Measurements from ENCODE around the gene PTPN11. TPM values are rescaled to one million over a fixed set of nuclear protein-coding genes. Genes with fewer than 3 reads are reported as not detected.

PTPN11 gene
- polyA plus RNA-seq, 1 donor (not counting 4 experiments of a cell fraction or from before 2014, with no cell fraction given) = 95.3 TPM

- Histone ChIP-seq H3K9me1 (ENCODE audit: control insufficient read depth, extremely low read depth, insufficient read depth, low read length) (no peaks in the 10 kb centered on the region), H3K4me2 (ENCODE audit: control insufficient read depth, extremely low read depth, insufficient read depth, low read depth, low read length) (no peak overlapping the region), H3K4me1 (ENCODE audit: control insufficient read depth, extremely low read depth, insufficient read depth, low read length) (no peaks in the 10 kb centered on the region), H3K79me2 (ENCODE audit: control insufficient read depth, insufficient read depth, low read length) (no peaks in the 10 kb centered on the region), H3K27ac (ENCODE audit: control insufficient read depth, insufficient read depth, low read length) (no peak overlapping the region), H2AFZ (ENCODE audit: control insufficient read depth, low read length) (no peak overlapping the region), H3K9me3 (ENCODE audit: control insufficient read depth, low read depth, low read length) (no peaks in the 10 kb centered on the region), H3K4me3 (ENCODE audit: control insufficient read depth in 2 of 3, extremely low read depth in 1 of 3, insufficient read depth in 2 of 3, low read depth in 1 of 3, low read length in 3 of 3) (no peak overlapping the region), H3K27me3 (ENCODE audit: control insufficient read depth, extremely low read depth, insufficient read depth, low read length) (no peaks in the 10 kb centered on the region), H3K36me3 (ENCODE audit: control insufficient read depth in 2 of 2, extremely low read depth in 1 of 2, insufficient read depth in 2 of 2, low read length in 2 of 2) (no peaks in the 10 kb centered on the region), H3K9ac (ENCODE audit: control insufficient read depth, extremely low read depth, insufficient read depth, low read length) (no peak overlapping the region), H4K20me1 (ENCODE audit: control insufficient read depth, extremely low read depth, insufficient read depth, low read length) (no peaks in the 10 kb centered on the region)
- FAIRE-seq (no peak), DNase-seq (ENCODE audit: low read depth, low spot score) (no peak)
- TF ChIP-seq CTCF (optimal IDR thresholded peaks at IDR 0.05 in 1 of 3, IDR thresholded peaks at IDR 0.05 in 1 of 3, conservative IDR thresholded peaks at IDR 0.05 in 1 of 3; ENCODE audit: extremely low read depth in 1 of 3, insufficient read depth in 2 of 3, low read length in 3 of 3) = no peak
- no peak for TF ChIP-seq EZH2 (IDR thresholded peaks at IDR 0.05; ENCODE audit: low read length)
- dilution Hi-C loops (cut with MboI; ENCODE audit: extremely low pct_ligation_motif_present, low sequenced_read_pairs) = no loop called here
Measured at GRCh38 chr12:112557951-112558630, 139.3 kb downstream of the PTPN11 start.

Other genes starting within 250 kb of the PTPN11 start
- gene HECTD4, start 36.5 kb upstream of the PTPN11 start, polyA plus RNA-seq = 5.2 to 7.5 TPM (median 7.3 TPM) in 3 replicates
- 1,620 to 2,338 TPM (median 2,192 TPM) in 3 replicates for gene RPL6, start 9.3 kb upstream of the PTPN11 start, polyA plus RNA-seq